ENCODE measurements around the gene BCAR3.

The BCAR3 gene

DNA sequence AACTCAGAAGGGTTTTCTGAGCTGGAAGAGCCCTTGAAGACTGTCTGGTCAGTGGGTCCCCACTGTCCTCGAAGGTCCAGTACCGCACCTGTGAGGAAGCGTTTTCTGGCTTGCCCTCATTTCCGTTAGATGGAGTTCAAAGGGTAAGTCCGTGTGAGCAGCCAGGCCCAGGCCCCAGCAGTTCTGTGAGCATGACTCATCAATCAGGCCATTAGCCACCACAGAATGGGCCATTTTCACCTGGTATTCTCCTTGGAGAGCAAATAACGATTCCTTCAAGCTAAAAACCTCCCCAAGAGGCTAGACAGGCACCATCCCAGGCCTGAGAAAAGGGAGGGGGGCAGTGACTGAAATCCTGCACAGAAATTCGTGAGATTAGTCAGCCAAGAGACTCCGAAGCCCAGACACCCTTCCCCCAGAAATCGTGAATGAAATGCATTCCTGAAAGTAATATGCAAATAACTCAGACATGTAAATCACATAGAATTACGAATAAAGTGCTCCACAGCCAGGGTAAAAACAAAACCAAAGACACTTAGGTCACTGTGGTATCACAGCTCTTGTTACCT is 66.0 kb downstream of the BCAR3 start:
- DNase-seq (ENCODE audit: low read depth), result peak; percentile 42

DNA sequence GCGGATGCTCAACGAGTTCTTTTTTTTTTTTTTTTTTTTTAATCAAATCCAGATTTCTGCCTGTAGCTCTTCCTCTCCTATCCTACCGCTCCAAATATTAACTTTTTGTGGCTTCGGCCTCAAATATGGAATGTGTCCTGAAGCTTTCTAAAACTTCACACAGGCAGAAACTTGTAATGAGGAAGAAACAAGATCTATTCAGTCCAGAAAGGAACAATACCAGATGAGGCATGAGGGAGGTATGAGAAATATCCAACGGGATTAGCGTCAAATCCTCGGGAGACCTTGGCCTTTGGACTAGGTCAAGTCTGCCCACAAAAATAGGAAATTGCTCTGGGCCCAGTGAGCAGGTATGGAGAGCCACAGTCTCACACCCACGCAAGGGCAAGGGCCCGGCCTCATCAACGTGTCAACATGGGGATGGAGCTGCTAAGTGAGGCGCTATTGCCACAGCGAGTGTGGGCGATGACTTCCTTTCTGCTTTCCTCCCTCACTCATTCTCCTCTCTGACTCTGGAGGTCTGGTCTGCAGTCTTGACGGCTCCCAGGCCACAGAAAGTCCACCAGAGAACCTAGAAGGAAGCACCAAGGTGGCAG is 66.6 kb downstream of the BCAR3 start:
- DNase-seq (ENCODE audit: low read depth), result peak; percentile 46

DNA sequence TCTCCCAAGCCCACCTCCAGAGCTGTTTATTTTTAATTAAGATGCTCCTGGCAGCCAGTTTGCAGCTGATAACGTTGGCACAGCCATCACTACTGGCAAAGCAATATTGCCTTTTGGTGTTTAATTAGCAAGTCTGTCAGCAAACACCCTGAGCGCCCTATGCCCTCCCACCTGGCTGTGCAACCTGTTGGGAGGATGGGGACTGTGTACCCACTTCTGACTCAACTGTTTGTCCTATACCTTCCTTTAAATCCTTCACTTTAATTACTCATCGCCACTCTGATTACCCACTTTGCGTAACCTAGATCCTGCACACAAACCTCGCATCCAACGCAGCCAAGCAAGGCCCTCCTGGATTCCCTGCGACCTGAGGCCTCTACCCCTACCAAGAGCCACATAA is 67.1 kb downstream of the BCAR3 start:
- DNase-seq (ENCODE audit: low read depth), result no peak

DNA sequence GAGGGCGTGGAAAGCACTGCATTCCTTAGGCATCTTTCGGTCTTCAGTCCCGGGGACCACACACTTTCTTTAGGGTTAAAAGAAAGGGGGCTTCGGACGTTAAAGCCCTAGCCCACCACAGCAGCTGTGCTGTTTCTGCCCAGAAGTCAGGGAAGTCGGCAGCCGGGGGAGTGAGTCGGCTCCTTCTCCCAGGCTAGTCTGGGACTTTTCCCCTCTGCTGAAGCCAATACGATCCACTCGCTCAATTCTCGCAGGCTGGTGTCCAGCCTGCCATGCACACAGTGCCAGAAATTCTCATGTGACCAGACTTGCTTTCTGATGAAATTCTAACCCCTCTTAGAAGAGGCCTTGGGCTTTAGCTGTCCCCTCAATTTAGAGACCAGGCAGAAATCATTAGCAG is 67.7 kb downstream of the BCAR3 start:
- no peak for DNase-seq (ENCODE audit: low read depth)

DNA sequence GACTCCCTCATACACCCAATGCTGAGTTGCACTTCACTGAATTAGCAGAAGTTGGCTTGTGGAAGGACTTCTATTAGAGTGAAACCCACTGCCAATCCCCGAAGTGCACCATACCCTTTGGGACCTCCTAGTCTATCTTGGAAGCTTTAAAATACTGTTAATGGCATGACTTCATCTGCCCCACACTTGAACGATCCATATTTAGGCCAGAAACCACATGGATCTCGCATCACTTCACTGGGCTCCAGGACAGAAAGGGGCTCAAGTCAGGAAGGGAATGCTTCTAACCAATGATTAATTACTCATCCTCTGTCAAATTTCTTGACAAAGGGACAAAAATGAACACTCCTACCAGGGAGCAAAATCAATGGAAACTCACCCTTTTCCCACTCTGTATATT is 69.1 kb downstream of the BCAR3 start:
- DNase-seq (ENCODE audit: low read depth), result no peak

DNA sequence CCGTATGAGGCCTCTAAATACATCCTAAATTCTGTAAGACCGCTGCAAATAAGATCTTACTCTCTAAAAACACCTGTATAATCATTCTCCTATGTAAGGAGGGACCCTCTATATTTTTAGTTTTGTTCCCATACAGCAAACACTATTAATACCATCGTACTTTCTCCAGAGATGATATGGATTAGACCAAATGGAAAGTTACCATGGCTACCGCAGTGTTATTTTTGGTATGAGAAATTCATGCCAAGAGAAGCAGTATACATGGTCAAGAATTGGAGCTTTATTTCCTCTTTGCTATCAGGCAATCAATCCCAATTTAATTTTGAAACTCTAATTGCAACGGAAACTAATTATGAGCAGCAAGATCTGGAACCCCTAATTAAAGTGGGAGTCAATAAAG is 70.0 kb downstream of the BCAR3 start:
- no peak for DNase-seq (ENCODE audit: low read depth)

DNA sequence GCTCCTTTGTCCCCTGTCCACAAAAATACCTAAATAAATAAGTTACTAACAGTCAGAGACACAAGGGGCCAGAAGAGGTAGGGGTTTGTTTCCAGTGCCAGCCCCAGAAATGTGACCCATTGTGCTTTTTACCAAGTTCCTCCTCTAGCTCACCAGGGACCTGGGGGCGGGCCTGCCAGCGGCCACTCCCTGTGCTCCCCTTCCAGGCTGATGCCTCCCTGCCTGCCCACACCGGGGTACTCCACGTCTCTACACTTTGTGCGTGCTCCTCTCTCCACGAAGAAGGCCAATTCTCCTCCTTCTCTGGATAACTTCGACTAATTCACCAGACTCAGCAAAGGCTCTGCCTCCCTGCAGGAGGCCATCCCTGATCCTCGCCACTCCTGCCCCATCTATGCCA is 72.1 kb downstream of the BCAR3 start:
- DNase-seq (ENCODE audit: low read depth), result no peak

DNA sequence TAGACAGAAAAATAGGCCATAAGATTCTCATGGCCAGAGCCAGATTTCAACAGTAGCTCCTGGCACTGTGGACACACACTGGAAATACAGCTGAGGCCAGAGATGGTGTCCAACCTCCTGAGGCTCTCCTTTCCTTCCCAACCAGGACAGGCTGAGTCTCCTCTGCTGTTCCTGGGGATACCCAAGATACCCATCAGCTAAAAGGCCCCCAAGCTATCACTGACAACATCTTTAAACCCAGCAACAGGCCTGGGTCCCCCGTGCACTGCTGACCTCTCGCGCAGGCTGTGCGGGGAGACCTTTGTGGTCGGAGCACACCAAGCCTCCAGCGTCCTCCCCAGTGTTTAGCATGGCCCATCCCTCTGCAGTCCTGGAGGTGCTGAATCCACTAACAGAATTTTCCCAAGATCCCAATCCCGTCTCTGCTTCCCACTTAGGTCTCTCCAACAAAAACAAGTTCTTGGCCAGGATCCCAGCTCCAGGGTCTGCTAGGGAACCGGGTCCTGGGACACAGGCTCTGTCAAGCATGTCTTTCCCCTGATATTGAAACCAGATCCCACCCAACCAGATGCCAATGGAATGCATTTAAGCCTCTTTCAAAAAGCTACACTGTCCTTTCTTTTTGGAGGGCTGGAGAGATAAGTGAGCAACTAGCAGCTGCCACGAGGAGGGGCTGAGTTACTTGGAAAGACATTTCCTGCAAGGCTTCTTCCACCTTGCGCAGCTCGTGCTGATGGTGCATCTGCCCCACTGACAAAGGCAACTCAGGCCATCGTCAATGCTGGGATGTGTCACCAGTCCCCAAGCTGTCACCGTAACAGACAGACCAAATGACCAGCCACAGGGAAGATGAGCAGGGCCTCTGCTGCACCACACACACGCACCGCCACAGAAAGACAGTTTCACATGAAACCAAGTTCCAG is 73.2 kb downstream of the BCAR3 start:
- DNase-seq (ENCODE audit: low read depth), result no peak

DNA sequence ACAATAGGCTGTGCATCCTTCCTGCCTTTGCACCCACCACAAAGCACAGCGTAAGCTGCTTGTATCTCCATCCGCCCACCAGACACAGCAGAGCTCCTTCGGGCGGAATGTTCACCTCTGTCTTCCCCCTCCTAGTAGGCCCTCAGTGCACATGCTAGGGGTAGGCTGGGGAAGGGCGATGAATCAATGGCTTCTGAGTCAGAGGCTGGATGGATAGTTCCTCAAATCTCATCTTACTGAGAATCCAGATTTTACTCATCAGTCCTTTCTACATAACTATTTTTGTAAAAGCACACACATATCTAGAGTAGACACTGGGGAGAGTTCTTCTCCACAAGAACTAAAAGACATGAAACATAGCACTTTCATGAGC is 73.8 kb downstream of the BCAR3 start:
- DNase-seq (ENCODE audit: low read depth), result peak; percentile 29

DNA sequence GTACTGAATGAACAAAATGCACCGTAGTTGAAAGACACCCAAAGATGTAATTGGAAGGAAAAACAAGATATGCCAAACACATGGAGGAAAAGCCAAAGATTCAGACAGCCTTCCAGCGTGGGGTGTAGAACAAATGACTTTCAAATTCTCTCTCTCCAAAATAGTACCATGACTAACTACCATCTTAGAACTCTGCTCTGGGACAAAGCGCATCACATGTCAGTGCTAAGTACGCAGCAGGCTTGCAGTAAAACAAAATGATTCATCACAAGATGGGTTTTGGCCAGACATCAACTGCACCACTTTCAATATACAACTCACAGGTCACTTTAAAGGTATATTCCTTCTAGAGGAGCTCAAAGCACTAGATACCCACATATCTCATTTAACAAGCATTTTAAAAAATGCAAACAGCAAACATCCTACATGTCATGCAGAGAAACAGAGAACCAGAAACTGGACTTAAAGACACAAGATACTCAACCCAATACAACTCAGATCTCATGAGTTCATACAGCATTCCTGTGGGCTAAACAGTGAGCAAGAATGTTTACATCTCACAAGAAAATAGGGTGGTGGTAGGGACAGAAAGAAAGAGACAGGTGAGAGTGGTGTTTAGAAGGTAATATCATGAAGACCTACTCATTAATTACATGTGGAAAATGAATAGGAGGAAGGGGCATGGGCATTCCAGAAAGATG is 75.7 kb downstream of the BCAR3 start:
- DNase-seq (ENCODE audit: low read depth), result no peak

DNA sequence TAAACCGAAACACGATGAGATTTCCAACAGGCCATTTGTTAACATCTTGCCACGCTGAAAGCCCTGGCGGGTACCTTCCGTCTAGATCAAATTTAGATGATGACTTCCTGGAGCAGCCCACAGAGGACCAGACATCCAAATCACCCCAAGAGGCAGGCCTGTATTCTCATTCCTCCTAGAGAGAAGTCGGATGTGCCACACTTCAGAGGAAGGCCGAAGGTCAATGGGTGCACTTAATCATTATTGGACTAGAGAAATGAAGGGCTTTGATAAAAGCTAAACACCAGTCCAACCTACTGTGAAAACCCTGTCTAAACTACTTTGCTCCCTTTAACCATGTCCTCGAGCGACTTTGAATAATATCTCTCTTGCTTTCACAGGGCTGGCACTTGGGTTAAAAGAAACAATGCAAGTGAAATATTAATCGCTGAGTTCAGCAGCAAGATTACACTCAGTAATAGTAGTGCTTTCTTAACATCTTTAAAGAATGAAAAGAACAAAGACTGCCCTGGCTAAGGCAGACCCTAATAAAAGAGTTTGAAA is 76.5 kb downstream of the BCAR3 start:
- DNase-seq (ENCODE audit: low read depth), result no peak

DNA sequence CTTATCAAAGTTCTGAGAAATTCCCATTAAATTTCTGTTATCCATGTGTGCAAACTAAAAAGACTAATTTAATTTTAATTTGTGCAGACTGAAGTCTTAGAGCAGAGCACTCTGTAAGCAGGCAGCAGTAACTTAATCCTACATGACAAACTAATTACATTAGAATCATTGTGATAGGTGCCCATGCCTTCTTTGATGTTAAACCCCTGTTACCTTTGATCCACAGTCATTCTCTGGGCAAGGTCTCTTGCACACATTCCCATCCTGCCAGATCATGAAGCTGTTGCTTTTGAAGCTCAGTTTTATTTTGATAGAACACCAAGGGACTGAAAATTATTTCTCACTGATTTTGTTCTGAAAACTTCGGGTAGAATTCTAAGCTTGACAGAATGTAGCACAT is 77.2 kb downstream of the BCAR3 start:
- no peak for DNase-seq (ENCODE audit: low read depth)

DNA sequence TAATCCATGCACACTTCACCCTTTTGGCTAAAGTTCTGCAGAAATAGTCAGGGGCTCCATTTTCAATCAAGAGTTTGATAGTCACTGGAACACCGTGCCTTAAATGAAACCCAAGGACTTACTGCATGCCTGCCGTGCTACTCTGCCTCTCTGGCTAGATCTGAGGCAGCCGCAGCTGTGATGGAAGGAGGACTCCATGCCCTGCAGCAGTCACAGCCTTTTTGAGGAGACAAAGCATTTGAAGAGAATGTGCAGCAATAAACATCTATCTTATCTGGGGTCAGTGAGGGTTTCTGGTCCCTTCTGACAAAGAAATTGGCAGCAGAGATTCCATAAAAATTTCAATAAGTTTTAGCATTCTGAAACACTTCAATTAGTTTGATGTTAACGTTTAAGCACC is 78.0 kb downstream of the BCAR3 start:
- no peak for DNase-seq (ENCODE audit: low read depth)

DNA sequence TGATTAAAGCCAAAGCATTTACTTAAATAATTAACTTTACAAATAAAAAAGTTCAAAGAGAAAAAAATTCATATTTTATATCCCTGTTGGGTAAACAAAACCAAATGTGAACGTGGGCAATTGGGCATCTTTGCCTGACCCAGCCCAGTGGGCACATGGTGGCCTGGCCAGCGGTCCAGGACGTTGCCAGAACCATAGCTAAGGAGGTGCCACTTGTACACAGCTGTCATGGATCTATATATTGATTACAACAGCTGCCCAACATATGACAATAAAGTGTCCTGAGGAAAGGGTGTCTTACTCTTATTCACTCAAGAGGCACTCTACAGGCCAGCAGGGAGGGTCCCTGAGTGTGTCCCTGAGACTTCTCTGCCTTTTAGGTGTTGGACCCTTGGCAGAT is 78.5 kb downstream of the BCAR3 start:
- no peak for DNase-seq (ENCODE audit: low read depth)

DNA sequence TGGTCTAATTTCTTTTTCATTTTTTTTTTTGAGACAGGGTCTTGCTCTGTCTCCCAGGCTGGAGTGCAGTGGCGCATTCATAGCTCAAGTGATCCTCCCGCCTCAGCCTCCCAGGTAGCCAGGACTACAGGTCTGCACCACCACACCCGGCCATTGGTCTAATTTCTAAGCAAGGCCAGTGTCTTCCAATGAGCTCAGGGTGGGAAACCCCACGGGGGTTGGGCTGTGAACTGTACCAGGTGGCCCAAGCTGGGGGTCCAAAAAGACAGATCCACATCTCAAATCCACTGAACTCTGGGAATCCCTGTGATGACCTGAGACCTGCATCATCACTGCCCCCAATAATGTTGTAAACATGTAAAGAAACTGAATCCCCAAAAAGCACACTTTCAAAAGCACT is 79.5 kb downstream of the BCAR3 start:
- DNase-seq (ENCODE audit: low read depth), result no peak

DNA sequence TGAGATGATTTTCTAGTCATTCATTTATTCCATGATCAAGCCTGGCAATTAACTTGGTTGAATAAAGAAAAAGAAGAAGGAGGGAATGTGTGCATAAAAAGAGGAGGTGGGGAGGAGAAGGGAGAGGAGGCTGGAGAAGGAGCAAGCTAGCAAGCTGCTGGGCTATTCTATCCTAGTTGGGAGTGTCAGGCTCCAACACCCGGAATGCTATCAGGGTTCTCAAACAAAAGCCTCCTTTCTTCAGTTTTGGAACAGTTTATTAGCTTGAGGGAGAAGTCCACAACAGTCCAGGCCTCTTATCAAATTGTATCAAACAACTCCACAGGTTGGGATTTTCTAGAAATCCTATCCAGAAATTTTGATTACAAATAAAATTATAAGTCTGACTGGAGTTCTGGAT is 80.0 kb downstream of the BCAR3 start:
- no peak for DNase-seq (ENCODE audit: low read depth)

DNA sequence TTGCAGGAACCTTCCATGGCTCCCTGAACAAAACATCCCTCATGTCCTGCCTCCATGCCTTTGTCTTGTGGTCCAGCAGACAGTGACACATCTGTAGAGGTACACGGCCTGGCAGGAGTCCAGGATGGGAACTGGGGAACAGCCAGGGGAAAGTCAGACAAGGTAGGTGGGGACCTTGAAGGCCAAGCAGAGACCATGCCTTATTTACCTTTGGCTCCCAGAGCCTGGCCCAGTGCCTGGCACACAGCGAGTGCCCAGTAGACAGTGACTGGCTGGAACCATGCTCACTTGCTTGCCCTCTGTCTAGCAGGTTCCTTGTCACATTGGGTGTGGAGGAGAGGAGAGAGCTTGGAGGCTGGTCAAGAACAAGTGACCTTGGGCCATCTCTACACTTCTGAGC is 81.0 kb downstream of the BCAR3 start:
- no peak for DNase-seq (ENCODE audit: low read depth)

DNA sequence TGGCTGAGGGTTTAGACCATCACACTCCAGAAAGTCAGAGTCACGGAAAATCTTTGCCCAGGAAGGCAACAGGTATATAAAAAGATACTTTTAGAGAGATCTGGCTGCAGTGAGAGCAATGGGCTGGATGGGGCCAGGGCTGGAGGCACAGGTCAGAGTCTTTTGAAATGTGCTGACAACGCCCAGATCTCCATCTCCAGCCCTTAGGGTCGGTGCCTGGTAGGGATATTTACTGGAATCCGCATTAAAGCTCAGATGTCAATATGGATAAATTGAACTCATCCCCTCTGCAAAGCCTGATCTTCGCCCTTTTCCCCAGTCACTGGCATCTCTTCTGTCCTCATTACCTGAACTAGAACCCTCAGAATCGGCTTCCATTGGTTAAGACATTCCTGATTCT is 82.2 kb downstream of the BCAR3 start:
- no peak for DNase-seq (ENCODE audit: low read depth)

DNA sequence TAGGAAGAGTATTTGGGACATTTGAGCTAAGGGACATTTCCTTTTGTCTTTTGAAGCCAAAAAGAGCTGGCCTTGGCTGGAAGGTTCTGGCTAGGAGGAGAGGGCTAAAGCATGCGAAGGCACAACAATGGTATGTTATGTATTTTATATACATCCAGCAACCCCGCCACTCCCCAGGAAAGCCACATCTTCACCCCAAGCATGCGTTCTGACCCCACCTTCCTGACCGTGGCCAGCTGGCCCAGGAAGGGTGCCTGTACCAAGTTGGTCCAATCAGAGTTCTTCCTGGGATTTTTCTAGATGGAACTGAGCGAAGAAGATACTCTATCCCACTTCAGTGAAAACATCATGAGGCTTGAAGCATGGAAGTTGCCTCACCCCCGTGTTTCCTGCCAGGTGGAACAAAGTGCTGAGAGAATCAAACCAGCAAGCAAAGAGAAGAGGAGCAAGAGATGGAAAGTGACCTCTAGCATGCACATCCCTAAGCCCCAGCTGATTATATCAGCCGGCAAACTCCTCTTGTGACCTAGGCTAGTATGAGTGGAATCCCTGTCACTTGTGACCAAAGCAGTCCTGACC is 82.7 kb downstream of the BCAR3 start:
- DNase-seq (ENCODE audit: low read depth), result no peak

DNA sequence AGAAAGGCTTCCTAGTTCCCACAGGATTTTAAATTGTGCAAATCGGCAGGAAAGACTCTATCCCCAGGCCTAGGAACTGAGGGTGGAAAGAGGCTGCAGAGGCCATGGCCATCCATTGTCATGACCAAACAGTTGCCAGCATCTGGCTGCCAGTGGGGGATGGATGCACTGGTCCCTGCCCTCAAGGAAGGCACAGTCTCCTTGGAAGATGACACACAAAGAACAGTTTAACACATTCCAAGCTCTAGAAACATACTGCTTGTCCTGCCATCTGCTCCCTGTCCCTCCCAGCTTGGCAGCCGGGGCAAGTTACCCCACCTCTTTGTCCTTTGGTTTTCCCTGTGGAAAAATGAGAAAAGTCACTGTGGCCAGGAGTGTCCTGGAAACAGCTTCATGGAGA is 83.2 kb downstream of the BCAR3 start:
- DNase-seq (ENCODE audit: low read depth), result no peak

DNA sequence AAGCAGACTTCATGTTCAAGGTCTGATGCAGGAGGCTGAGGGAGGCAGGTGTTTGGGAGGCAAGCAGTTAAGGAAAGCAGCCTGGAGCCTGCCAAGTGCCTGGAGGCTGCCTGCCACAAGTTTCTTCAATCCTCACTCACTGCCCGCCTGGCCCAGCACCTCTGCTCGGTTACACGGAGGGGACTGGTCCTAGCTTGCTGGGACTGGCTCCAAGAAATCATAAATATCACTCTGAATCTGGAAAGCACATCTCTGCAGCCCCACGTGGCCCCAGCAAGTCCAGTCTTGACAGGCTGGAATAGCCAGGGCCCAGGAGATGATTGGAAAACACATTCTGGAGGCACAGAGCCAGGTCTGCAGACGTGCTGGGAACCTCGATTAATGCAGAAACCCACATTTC is 83.9 kb downstream of the BCAR3 start:
- no peak for DNase-seq (ENCODE audit: low read depth)
